Esophagus muscularis mucosa (tissue), 4 donors: ENCODE results near the gene RTTN.

ENCODE experiments used
- CTCF ChIP-seq, 3 experiments: fragments of 200-600 bp in 2 of 3; fragments of 450-650 bp in 1 of 3; sonication (generic) in 2 of 3; IDR thresholded peaks; one replicate each; pipeline ENCODE4 v1.5.1; 2017 to 2019; ENCODE audit warnings: antibody characterized with exemption in 3 of 3, mild to moderate bottlenecking in 2 of 3, moderate library complexity in 1 of 3
- EP300 ChIP-seq: sonication (generic); formaldehyde crosslinking; IDR thresholded peaks from one replicate; pipeline ENCODE4 v1.6.1; 2017; ENCODE audit warnings: antibody characterized with exemption
- POLR2A ChIP-seq: fragments of 450-650 bp; IDR thresholded peaks from one replicate; pipeline ENCODE4 v1.6.1; 2017; ENCODE audit warnings: antibody characterized with exemption, moderate library complexity, mild to moderate bottlenecking, low read depth
- POLR2AphosphoS5 ChIP-seq, 2 donors: sonication (generic); formaldehyde crosslinking; IDR thresholded peaks; one replicate each; pipeline ENCODE4 v1.6.1; 2017; ENCODE audit warnings: antibody characterized with exemption in 2 of 2

- TF ChIP-seq EP300 (no peak), POLR2AphosphoS5 (IDR thresholded peaks at IDR 0.05) (no peak), CTCF (IDR thresholded peaks at IDR 0.05) (no peak), POLR2A (no peak)
Observed at GRCh38 chr18:69958422-69958821, 247.1 kb downstream of the RTTN start.
